ENCODE data around the gene C19orf85. TPM values are rescaled to one million over a fixed set of nuclear protein-coding genes. Genes with fewer than 3 reads are reported as not detected.
"Not testable (repeated sequence)": the region's sequence is repeated elsewhere in the genome, so short reads cannot be mapped to it uniquely, and the experiment has no call there.

Gene C19orf85
- total RNA-seq, 1 experiment from 2014 or later = not detected

- H3K27me3 ChIP-seq = no peaks in the 10 kb centered on the region
- H3K4me1 ChIP-seq = no peaks in the 10 kb centered on the region
Observed at GRCh38 chr19:55451163-55451964, 13.2 kb downstream of the C19orf85 start.

GRCh38 chr19:55449469-55449868 is 15.1 kb downstream of the C19orf85 start:
- no peaks in the 10 kb centered on the region for H3K9me3 ChIP-seq (replicated peaks)
- H3K36me3 ChIP-seq = no peaks in the 10 kb centered on the region; the same call in 1 of the 2 replicates
- H3K27ac ChIP-seq = no peak overlapping the region
- no peaks in the 10 kb centered on the region for H3K4me1 ChIP-seq
- DNase-seq = no peak
- H3K4me3 ChIP-seq = no peak overlapping the region
- no peaks in the 10 kb centered on the region for H3K27me3 ChIP-seq

More at GRCh38 chr19:55451163-55451964, 13.2 kb downstream of the C19orf85 start:
- no peaks in the 10 kb centered on the region for H3K9me3 ChIP-seq (replicated peaks)
- H3K27ac ChIP-seq = no peak overlapping the region
- DNase-seq = no peak
- H3K4me3 ChIP-seq = peak overlapping the region; percentile 17; the same call in 1 of the 2 replicates
- H3K36me3 ChIP-seq = no peaks in the 10 kb centered on the region; the same call in 1 of the 2 replicates

GRCh38 chr19:55448175-55448490 is 16.4 kb downstream of the C19orf85 start:
- DNase-seq = not testable (repeated sequence)

GRCh38 chr19:55447421-55448174 is 17.0 kb downstream of the C19orf85 start:
- H3K27me3 ChIP-seq = no peaks in the 10 kb centered on the region
- DNase-seq = peak; percentile 38 to 47

More at GRCh38 chr19:55448175-55448490, 16.4 kb downstream of the C19orf85 start:
- H3K9me3 ChIP-seq (replicated peaks); H3K4me3 ChIP-seq; H3K36me3 ChIP-seq; H3K27ac ChIP-seq; H3K27me3 ChIP-seq; H3K4me1 ChIP-seq: not testable (repeated sequence)

GRCh38 chr19:55446060-55446459 is 18.5 kb downstream of the C19orf85 start:
- H3K27ac ChIP-seq = no peak overlapping the region
- no peaks in the 10 kb centered on the region for H3K4me1 ChIP-seq
- DNase-seq = no peak
- H3K9me3 ChIP-seq (replicated peaks) = no peaks in the 10 kb centered on the region
- no peaks in the 10 kb centered on the region for H3K36me3 ChIP-seq
- H3K27me3 ChIP-seq = no peaks in the 10 kb centered on the region
- no peak overlapping the region for H3K4me3 ChIP-seq

More at GRCh38 chr19:55447421-55448174, 17.0 kb downstream of the C19orf85 start:
- Histone ChIP-seq H3K9me3 (replicated peaks) (no peaks in the 10 kb centered on the region), H3K4me1 (no peaks in the 10 kb centered on the region), H3K36me3 (no peaks in the 10 kb centered on the region), H3K27ac (no peak overlapping the region), H3K4me3 (no peak overlapping the region)

- H3K36me3 ChIP-seq = no peaks in the 10 kb centered on the region
- DNase-seq = no peak
- H3K27ac ChIP-seq = no peak overlapping the region
- no peaks in the 10 kb centered on the region for H3K9me3 ChIP-seq (replicated peaks)
- no peak overlapping the region for H3K4me3 ChIP-seq
- no peaks in the 10 kb centered on the region for H3K4me1 ChIP-seq
- no peaks in the 10 kb centered on the region for H3K27me3 ChIP-seq
Observed at GRCh38 chr19:55444646-55445045, 19.9 kb downstream of the C19orf85 start.

GRCh38 chr19:55443824-55444480 is 20.6 kb downstream of the C19orf85 start:
- Histone ChIP-seq H3K27me3 (no peaks in the 10 kb centered on the region), H3K4me3 (no peak overlapping the region), H3K36me3 (no peaks in the 10 kb centered on the region), H3K4me1 (no peaks in the 10 kb centered on the region), H3K9me3 (replicated peaks) (no peaks in the 10 kb centered on the region), H3K27ac (no peak overlapping the region)
- DNase-seq = no peak

- H3K27me3 ChIP-seq = no peaks in the 10 kb centered on the region
- DNase-seq = no peak
- no peaks in the 10 kb centered on the region for H3K4me1 ChIP-seq
- H3K9me3 ChIP-seq (replicated peaks) = no peaks in the 10 kb centered on the region
- no peak within 1 kb of the TSS for H3K4me3 ChIP-seq
- H3K27ac ChIP-seq = no peak within 1 kb of the TSS
- H3K36me3 ChIP-seq = no peaks in the 10 kb centered on the region
Observed at GRCh38 chr19:55443045-55443823, 21.3 kb downstream of the C19orf85 start, which contains the start of gene SHISA7. TSS of gene SHISA7 (minus strand) at chr19:55443300. CDS start at chr19:55442863, 437 bp downstream.

- Histone ChIP-seq H3K9me3 (replicated peaks) (no peaks in the 10 kb centered on the region), H3K27ac (no peak overlapping the region), H3K36me3 (no peaks in the 10 kb centered on the region), H3K4me1 (no peaks in the 10 kb centered on the region), H3K4me3 (no peak overlapping the region), H3K27me3 (no peaks in the 10 kb centered on the region)
- DNase-seq = no peak
Observed at GRCh38 chr19:55442372-55442961, 22.1 kb downstream of the C19orf85 start.

GRCh38 chr19:55441692-55442321 is 22.7 kb downstream of the C19orf85 start:
- no peak overlapping the region for H3K27ac ChIP-seq
- no peaks in the 10 kb centered on the region for H3K36me3 ChIP-seq
- H3K27me3 ChIP-seq = no peaks in the 10 kb centered on the region
- no peaks in the 10 kb centered on the region for H3K9me3 ChIP-seq (replicated peaks)
- H3K4me3 ChIP-seq = no peak overlapping the region
- DNase-seq = no peak
- no peaks in the 10 kb centered on the region for H3K4me1 ChIP-seq

- H3K27me3 ChIP-seq = no peaks in the 10 kb centered on the region
- no peaks in the 10 kb centered on the region for H3K9me3 ChIP-seq (replicated peaks)
- H3K27ac ChIP-seq = no peak overlapping the region
- no peaks in the 10 kb centered on the region for H3K4me1 ChIP-seq
- no peak for DNase-seq
- H3K4me3 ChIP-seq = no peak overlapping the region
- no peaks in the 10 kb centered on the region for H3K36me3 ChIP-seq
Observed at GRCh38 chr19:55441319-55441691, 23.2 kb downstream of the C19orf85 start.

- DNase-seq = peak in 1 of 2 experiments; percentile 40
- Histone ChIP-seq H3K27me3 (no peaks in the 10 kb centered on the region), H3K9me3 (replicated peaks) (no peaks in the 10 kb centered on the region), H3K4me1 (no peaks in the 10 kb centered on the region), H3K36me3 (no peaks in the 10 kb centered on the region), H3K27ac (no peak overlapping the region), H3K4me3 (no peak overlapping the region)
Observed at GRCh38 chr19:55440411-55441105, 24.0 kb downstream of the C19orf85 start.

- Histone ChIP-seq H3K36me3 (no peaks in the 10 kb centered on the region), H3K9me3 (replicated peaks) (no peaks in the 10 kb centered on the region), H3K27me3 (no peaks in the 10 kb centered on the region), H3K27ac (no peak overlapping the region), H3K4me3 (no peak overlapping the region), H3K4me1 (no peaks in the 10 kb centered on the region)
- no peak for DNase-seq
Observed at GRCh38 chr19:55439052-55439451, 25.5 kb downstream of the C19orf85 start.
